Hepatocyte (in vitro differentiated cells): ENCODE results near the gene BDKRB1.

Source experiments
- CTCF ChIP-seq: fragments of 200-600 bp; sonication (generic); IDR thresholded peaks from 2 replicates; pipeline ENCODE4 v1.5.1; 2016; ENCODE audit warnings: antibody characterized with exemption, mild to moderate bottlenecking; ENCODE audit not compliant: poor library complexity
- EZH2 ChIP-seq: fragments of 200-600 bp; sonication (generic); IDR thresholded peaks from 2 replicates; pipeline ENCODE4 v1.6.1; 2016; ENCODE audit warnings: antibody characterized with exemption, mild to moderate bottlenecking, borderline replicate concordance

GRCh38 chr14:96261053-96261452, 5.0 kb downstream of the BDKRB1 start:
- no peak for TF ChIP-seq EZH2
- no peak for TF ChIP-seq CTCF
